GM13976 (cell line): Measurements from ENCODE around the gene SLC23A2.
A peak's percentile ranks its signal among the peaks of the same experiment; 100 is the strongest.
"Not testable (repeated sequence)": the region's sequence is repeated elsewhere in the genome, so short reads cannot be mapped to it uniquely, and the experiment has no call there.

Source experiments
- DNase-seq: peaks from one replicate; pipeline ENCODE4 v3.0.0; 2012; ENCODE audit warnings: low spot score
- in situ Hi-C: fragments of 300-500 bp; cut with MboI; formaldehyde crosslinking; loops from one replicate; pipeline ENCODE4 v1.12.0; 2022; ENCODE audit warnings: low sequenced_read_pairs, mixed read lengths, inconsistent platforms; ENCODE audit not compliant: unreplicated experiment
- TF ChIP-seq, protein P1 (sequence below): IDR thresholded peaks from 2 replicates; pipeline ENCODE4 v1.5.1; 2012; ENCODE audit warnings: borderline replicate concordance, mild to moderate bottlenecking; ENCODE audit not compliant: insufficient read depth; ENCODE audit errors: extremely low read depth, missing control alignments, control extremely low read depth

SLC23A2 gene

GRCh38 chr20:4853757-4854560, 147.4 kb downstream of the SLC23A2 start:
- TF ChIP-seq, protein P1, sequence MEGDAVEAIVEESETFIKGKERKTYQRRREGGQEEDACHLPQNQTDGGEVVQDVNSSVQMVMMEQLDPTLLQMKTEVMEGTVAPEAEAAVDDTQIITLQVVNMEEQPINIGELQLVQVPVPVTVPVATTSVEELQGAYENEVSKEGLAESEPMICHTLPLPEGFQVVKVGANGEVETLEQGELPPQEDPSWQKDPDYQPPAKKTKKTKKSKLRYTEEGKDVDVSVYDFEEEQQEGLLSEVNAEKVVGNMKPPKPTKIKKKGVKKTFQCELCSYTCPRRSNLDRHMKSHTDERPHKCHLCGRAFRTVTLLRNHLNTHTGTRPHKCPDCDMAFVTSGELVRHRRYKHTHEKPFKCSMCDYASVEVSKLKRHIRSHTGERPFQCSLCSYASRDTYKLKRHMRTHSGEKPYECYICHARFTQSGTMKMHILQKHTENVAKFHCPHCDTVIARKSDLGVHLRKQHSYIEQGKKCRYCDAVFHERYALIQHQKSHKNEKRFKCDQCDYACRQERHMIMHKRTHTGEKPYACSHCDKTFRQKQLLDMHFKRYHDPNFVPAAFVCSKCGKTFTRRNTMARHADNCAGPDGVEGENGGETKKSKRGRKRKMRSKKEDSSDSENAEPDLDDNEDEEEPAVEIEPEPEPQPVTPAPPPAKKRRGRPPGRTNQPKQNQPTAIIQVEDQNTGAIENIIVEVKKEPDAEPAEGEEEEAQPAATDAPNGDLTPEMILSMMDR = no peak

GRCh38 chr20:4853004-4853403, 148.3 kb downstream of the SLC23A2 start:
- in situ Hi-C loops = no loop called here
- TF ChIP-seq, protein P1 = no peak
- no peak for DNase-seq

More at GRCh38 chr20:4853757-4854560, 147.4 kb downstream of the SLC23A2 start:
- no peak for DNase-seq
- in situ Hi-C loops = no loop called here

GRCh38 chr20:4850960-4851359, 150.3 kb downstream of the SLC23A2 start:
- DNase-seq = no peak
- in situ Hi-C loops = no loop called here

GRCh38 chr20:4848829-4849228, 152.5 kb downstream of the SLC23A2 start:
- in situ Hi-C loops, DNase-seq: not testable (repeated sequence)

More at GRCh38 chr20:4850960-4851359, 150.3 kb downstream of the SLC23A2 start:
- TF ChIP-seq, protein P1 = no peak

DNA sequence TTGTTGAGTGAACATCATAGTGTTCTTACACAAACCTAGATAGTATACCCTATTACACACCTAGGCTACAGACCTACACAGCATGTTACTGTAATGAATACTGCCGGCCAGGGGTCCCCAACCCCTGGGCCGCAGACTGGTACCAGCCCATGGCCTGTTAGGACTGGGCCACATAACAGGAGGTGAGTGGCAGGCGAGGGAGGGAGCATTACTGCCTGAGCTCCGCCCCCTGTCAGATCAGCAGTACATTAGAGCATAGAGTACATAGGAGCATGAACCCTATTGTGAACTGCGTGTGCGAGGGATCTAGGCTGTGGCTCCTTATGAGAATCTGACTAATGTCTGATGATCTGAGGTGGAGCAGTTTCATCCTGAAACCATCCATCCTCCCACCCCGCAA, 153.3 kb downstream of the SLC23A2 start:
- in situ Hi-C loops = no loop called here
- no peak for DNase-seq
- TF ChIP-seq, protein P1 = no peak

GRCh38 chr20:4846821-4847220, 154.5 kb downstream of the SLC23A2 start:
- in situ Hi-C loops = no loop called here
- no peak for DNase-seq
- TF ChIP-seq, protein P1 = no peak

DNA sequence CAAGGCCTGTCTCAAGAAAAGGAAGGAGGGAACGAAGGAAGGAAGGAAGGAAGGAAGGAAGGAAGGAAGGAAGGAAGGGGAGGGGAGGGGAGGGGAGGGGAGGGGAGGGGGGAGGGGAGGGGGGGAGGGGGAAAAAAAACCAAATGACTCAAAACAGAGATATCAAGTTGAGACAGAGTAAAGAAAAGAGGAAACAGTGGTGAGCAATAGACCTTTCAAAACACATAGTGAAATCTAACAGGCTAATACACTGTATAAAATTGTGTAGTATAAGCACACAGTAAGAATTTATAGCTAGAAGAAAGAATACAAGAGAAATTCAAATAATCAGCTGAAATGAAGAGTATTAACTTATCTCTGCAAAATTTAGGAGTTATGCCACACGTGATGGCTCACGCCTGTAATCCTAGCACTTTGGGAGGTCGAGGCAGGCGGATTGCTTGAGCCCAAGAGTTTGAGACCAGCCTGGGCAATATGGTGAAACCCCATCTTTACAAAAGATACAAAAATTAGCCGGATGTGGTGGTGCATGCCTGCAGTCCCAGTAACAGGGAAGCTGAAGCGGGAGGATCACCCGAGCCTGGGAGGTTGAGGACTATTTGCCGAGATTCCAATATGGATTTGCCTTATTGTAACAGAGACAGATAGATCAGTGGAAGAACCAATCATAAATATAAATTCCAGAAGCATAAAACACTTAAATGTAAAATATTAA, 156.4 kb downstream of the SLC23A2 start:
- peak; percentile 70 for DNase-seq
- TF ChIP-seq, protein P1 = no peak
- in situ Hi-C loops = no loop called here
